Astrocyte (in vitro differentiated cells and primary cell): ENCODE data around the gene CCDC92B.

ENCODE experiments used
- CTCF ChIP-seq: IDR thresholded peaks from 2 replicates; pipeline ENCODE4 v1.5.1; 2011; ENCODE audit warnings: low read depth, mild to moderate bottlenecking, inconsistent platforms, low read length, moderate library complexity; ENCODE audit not compliant: insufficient read depth
- EZH2 ChIP-seq: IDR thresholded peaks from 2 replicates; pipeline ENCODE4 v1.6.1; 2012; ENCODE audit warnings: mild to moderate bottlenecking, low read length, inconsistent platforms; ENCODE audit not compliant: insufficient read depth

DNA sequence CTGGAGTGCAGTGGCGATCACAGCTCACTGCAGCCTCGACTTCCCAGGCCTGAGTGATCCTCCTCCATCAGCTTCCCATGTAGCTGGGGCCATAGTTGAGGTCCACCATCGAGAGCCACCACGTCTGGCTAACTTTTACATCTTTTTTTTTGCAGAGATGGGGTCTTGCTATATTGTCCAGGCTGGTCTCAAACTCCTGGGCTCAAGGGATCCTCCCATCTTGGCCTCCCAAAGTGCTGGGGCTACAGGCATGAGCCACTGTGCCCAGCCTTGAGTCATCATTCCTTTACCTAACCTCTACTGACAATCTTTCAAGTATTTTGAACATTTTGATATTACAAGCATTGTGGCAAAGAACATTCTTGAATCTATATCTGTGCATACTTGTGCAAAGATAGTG is 9.4 kb upstream of the CCDC92B start:
- TF ChIP-seq CTCF (no peak), EZH2 (no peak)
